ENCODE data around the gene LRRC8E. TPM values are rescaled to one million over a fixed set of nuclear protein-coding genes. Genes with fewer than 3 reads are reported as not detected.

The LRRC8E gene
- total RNA-seq, 1 donor from 2014 or later: not detected

GRCh38 chr19:7924651-7925170 is 36.4 kb downstream of the LRRC8E start:
- ChIA-PET POLR2A (interaction anchor here (1.2 kb wide), 1 partner anchor 18 kb away, joined by 3 read pairs; the partner anchor contains the start of gene TIMM44), CTCF (interaction anchor here (1.0 to 1.1 kb wide), 2 partner anchors 13 to 244 kb away, joined by 3 to 4 read pairs; partner anchors contain the start of gene TRAPPC5)
- no peaks in the 10 kb centered on the region for H3K9me3 Mint-ChIP-seq
- ATAC-seq (ENCODE audit: low read depth) (no peak), DNase-seq (no peak)
- H3K27me3 Mint-ChIP-seq: peaks cover 1% of the 10 kb centered on the region
- no peak overlapping the region for H3K27ac Mint-ChIP-seq
- H3K4me3 Mint-ChIP-seq: no peak overlapping the region
- intact Hi-C loops (cut with micrococcal nuclease): loop anchor here (1.0 to 10.0 kb wide), 5 partner anchors 71 to 390 kb away; partner anchors contain the start of gene PNPLA6
- TF ChIP-seq CTCF (IDR thresholded peaks at IDR 0.05): no peak
- H3K36me3 Mint-ChIP-seq (ENCODE audit: low read depth): peaks cover 18% of the 10 kb centered on the region
- H3K4me1 Mint-ChIP-seq: peaks cover 35% of the 10 kb centered on the region

- ChIA-PET CTCF (no interaction called here), POLR2A (interaction anchor here (1.3 kb wide), 1 partner anchor 18 kb away, joined by 4 read pairs; the partner anchor contains the start of gene TIMM44)
- ATAC-seq (ENCODE audit: low read depth) (peak; percentile 8), DNase-seq (peak; percentile 75)
- Mint-ChIP-seq H3K4me3 (peak overlapping the region; percentile 84), H3K4me1 (peaks cover 30% of the 10 kb centered on the region), H3K9me3 (no peaks in the 10 kb centered on the region), H3K27ac (no peak overlapping the region), H3K27me3 (peaks cover 1% of the 10 kb centered on the region), H3K36me3 (ENCODE audit: low read depth) (peaks cover 18% of the 10 kb centered on the region)
- intact Hi-C loops (cut with micrococcal nuclease): loop anchor here (1.0 to 10.0 kb wide), 5 partner anchors 72 to 391 kb away; partner anchors contain the start of gene PNPLA6
- TF ChIP-seq CTCF (IDR thresholded peaks at IDR 0.05): peak; percentile 29
Measured at GRCh38 chr19:7925171-7925851, 37.0 kb downstream of the LRRC8E start.

DNA sequence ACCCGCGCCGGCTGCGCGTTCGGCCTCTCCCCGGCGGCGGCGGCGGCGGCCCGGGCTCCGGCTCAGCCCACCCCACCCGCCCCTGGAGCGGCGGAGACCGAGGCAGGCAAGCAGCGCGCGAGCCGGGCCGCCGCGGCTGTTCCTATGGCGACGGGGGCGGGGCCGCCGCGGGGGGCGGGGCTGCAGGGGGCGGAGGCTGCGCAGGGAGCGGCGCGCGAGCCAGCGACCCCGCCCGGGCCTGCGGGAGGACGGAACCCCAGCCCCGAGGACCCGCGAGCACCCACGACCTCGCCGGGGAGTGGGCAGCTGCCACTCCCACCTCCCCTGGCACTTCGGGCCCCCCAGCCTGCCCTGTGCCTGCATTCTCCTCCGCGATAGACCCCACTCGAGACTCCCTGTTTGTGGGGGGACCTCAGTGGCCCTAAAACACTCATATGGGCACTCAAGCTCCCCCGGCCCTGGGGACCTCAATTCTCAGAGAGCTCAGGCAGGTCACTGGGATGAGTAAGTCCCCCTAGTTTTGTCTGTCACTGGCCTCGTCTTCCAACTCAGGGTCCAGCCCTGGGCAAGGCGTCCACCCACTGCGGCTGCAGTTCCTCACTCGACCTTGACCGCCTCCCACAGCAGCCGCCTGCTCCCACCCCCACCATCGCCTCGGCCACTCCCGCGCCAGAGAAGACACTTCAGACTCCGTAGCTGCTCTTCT is 37.9 kb downstream of the LRRC8E start, which contains the start of gene CTXN1:
CTXN1 (minus strand) TSS at position 115 of the 706 bp plus-strand sequence. CDS start 597 bp downstream, outside the sequence.
- Mint-ChIP-seq H3K27ac (no peak within 1 kb of the TSS), H3K36me3 (ENCODE audit: low read depth) (peaks cover 25% of the 10 kb centered on the region), H3K9me3 (no peaks in the 10 kb centered on the region), H3K4me1 (peaks cover 26% of the 10 kb centered on the region), H3K4me3 (peak within 1 kb of the TSS; percentile 84), H3K27me3 (peaks cover 1% of the 10 kb centered on the region)
- peak; percentile 56 for ATAC-seq (ENCODE audit: low read depth)
- no peak for TF ChIP-seq CTCF (IDR thresholded peaks at IDR 0.05)
- intact Hi-C loops (cut with micrococcal nuclease): loop anchor here (5.0 to 10.0 kb wide), 3 partner anchors 76 to 391 kb away; partner anchors contain the start of gene PNPLA6
- ChIA-PET CTCF (interaction anchor here (0.8 kb wide), 1 partner anchor 18 kb away, joined by 3 read pairs; the partner anchor contains the start of gene TIMM44), POLR2A (interaction anchor here (0.7 to 1.3 kb wide), 3 partner anchors 17 to 60 kb away, joined by 3 to 4 read pairs (median 3); partner anchors contain the start of gene TIMM44)
- DNase-seq: peak; percentile 83

DNA sequence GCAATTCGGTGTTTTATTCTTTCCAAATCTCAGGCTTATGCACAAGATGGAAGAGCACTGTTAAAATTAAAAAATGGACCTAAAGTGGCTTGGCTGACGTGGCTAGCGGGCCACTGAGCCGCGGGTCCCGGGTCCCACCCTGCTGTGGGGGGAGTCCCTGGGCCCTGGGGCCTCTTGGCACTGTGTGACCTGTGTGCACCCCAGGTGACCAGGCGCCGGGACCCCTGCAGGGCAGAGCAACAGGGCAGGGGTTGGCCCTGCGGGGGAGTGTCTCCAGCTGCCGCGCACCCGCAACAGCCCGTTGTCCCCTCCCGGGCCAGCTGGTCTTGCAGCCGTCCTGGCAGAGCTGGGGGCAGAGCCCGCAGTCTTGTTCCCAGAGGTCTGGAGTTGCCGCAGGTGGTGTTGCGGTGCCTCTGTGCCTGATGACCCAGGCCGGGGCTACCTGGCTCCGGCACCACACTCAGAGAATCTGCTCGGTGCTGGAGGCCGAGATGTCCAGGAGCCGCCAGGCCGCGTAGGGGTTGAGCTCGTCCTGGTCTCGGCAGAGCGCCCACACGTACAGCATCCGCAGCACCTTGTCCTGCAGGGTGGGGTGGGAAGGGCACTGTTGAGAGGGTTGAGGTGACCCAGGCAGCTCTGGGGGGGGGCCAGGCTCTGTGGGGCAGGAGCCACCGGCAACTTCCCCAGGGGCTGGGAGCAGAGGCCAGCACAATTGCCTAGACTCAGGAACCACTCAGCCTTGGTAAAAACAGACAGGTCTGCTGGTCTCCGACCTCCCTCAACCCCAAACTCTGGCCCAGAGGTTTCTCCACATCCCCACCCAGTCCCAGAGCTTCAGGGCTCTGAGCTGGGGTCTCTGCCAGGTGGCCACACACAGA is 38.7 kb downstream of the LRRC8E start:
- no peak overlapping the region for H3K27ac Mint-ChIP-seq
- peaks cover 29% of the 10 kb centered on the region for H3K36me3 Mint-ChIP-seq (ENCODE audit: low read depth)
- ChIA-PET CTCF (interaction anchor here (0.8 to 1.1 kb wide), 2 partner anchors 17 kb away, joined by 3 read pairs; partner anchors contain the start of gene TIMM44), POLR2A (interaction anchor here (0.7 to 1.3 kb wide), 5 partner anchors 16 to 1831 kb away, joined by 3 to 4 read pairs (median 3); partner anchors contain the start of gene TIMM44)
- H3K9me3 Mint-ChIP-seq: no peaks in the 10 kb centered on the region
- no peak for TF ChIP-seq CTCF (IDR thresholded peaks at IDR 0.05)
- H3K4me3 Mint-ChIP-seq: peak overlapping the region; percentile 70
- intact Hi-C loops (cut with micrococcal nuclease): loop anchor here (5.0 to 10.0 kb wide), 3 partner anchors 75 to 392 kb away; partner anchors contain the start of gene PNPLA6
- ATAC-seq (ENCODE audit: low read depth) (no peak), DNase-seq (no peak)
- H3K4me1 Mint-ChIP-seq: peaks cover 19% of the 10 kb centered on the region
- H3K27me3 Mint-ChIP-seq: peaks cover 1% of the 10 kb centered on the region

All from activated B cell treated with CpG ODN at 0.5 μM for 24 hours (primary cell).